NCI-H146 treated with DMSO at 0.1 percent for 48 hours (cell line): ENCODE data around the gene RAD23A.

Experiments used
- DNase-seq: peaks from one replicate; lab custom pipeline; 2025; ENCODE audit not compliant: unreplicated experiment; lab: John Stamatoyannopoulos, UW

RAD23A gene

DNA sequence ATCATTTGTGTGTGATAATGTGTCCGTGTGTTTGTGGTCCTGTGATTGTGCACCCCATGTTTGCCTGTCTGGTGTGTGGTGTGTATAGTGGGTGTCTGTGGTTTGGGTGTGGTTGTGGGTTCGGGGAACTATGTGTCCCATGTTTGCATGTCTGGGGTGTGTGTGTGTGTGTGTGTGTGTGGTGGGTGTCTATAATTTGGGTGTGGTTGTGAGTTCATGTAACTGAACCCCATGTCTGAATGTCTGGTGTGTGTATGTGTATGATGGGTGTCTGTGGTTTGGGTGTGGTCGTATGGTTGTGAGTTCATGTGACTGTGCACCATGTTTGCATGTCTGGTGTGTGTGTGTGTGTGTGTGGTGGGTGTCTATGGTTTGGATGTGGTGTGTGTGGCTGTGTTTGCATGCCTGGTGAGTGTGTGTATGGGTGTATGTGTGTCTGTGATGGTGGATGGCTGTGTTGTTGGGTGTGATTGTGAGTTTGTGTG is 38.5 kb downstream of the RAD23A start:
- no peak for DNase-seq

DNA sequence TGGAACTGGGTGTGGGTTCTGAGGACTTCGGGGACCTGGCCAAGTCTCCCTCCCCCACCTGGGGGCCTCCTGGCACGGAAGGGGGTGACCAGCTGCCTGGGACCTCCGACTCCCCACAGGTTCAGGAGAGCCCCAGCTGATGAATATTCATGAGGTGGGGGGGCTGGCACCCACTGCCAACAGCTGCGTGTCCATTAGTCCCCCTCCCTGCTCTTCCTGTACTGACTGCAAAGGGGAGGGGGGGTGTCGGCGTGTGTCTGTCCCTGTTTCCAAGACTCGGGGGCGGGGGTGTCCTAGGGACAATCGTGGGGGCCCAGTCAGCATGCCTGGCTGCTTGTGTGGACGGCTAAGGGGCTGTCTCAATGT is 39.0 kb downstream of the RAD23A start:
- no peak for DNase-seq

DNA sequence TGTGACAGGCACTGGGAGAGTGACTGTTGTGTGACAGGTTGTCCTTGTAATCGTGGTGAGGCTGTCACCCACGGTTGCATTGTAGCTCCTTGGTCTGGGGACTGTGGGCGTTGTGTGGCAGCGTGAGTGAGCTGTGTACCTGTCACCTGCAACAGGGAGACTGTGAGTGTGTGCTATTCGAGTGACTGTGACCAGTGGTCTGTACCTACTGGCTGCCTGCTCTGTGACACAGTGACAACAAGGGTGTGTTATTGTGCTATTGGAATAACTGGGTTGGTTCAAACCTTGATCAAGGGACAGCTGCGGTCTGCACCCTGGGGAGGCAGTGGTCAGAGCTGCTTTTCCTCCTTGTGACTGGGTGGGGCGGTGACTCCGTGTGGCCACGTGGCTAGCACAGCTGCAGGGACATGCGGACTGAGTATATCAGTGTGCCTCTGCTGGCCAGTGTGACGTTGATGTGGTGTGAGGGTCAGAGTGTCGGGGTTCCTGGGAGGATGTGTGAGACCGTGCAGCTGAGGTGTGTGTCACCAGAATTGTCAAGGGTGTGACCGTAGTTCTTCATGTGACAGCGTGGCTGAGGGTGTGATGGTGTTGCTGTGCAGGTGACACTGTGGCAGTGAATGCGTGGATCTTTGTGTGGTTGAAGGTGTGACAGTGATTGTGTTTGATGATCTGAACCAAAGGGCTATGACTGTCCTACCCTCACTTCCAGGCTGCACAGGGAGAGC is 39.6 kb downstream of the RAD23A start:
- DNase-seq = peak; percentile 59

DNA sequence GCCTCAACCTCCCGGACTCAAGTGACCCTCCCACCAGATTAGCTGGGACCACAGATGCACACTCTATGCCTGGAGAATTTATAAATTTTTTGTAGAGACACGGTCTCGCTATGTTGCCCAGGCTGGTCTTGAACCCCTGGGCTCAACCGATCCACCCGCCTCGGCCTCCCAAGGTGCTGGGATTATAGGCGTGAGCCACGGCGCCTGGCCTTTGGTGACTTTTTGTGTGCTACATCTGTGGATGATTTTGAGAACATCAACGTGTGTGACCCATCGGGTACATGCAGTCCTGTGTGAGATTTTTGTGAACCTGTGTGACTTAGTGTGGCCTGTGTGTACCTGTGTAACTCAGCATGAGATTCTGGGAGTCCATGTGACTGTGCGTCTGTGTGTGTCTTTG is 41.1 kb downstream of the RAD23A start:
- no peak for DNase-seq

DNA sequence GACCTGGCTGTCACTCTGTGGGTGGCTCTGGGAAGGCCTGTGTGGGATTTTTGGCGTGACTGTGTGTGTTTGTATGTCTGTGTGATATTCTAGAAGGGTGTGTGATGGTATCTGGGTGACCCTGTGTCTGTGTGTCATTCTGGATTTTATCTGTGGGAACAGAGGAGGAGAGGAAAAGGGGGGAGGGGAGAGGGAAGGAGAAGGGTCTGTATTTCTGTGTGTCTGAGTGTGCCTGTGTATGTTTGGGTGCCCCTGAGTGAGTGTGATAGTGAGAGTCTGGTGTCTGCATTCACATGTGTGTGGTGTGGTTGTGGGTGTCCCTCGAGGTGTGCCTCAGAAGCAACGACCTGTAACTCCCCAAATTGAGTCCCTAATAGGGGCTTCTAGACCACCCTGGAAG is 41.5 kb downstream of the RAD23A start:
- DNase-seq = no peak

DNA sequence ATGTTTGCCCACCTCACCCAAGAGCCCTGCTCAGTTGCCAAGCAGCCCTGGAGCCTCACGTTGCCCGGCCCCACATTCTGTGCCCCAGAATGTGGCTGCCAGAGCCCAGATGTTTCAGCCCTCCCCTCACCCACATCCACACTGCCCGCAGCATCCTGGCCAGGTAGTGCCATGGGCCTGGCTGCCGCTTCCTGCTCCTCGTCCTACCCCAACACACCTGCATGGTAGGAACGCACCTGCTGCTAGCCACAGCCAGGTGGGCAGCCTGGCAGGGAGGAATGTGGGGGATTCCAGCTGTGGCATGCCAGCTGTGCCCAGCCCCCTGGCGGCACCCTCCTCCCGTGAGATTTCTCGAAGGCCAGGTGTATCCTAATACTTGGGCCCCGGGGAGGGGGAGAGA is 42.1 kb downstream of the RAD23A start:
- DNase-seq = no peak

DNA sequence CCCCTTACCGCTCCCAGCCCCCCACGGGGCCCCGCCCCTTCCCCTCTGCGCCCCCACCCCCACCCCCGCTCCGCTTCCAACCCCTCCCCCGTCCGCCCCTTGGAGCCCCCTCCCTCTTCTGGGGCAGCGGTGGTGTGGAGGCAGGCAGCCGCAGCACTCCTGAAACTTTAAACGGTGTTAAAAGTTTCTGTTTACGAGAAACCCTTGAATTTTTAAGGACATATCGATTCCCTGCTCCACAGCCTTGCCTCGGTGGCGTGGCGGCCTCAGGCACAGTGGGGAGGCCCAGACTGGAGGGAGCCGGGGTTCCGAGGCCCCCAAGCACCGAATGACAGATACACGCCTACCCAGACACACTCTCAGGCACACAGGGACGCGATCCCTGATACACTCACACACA is 44.8 kb downstream of the RAD23A start:
- DNase-seq = no peak

DNA sequence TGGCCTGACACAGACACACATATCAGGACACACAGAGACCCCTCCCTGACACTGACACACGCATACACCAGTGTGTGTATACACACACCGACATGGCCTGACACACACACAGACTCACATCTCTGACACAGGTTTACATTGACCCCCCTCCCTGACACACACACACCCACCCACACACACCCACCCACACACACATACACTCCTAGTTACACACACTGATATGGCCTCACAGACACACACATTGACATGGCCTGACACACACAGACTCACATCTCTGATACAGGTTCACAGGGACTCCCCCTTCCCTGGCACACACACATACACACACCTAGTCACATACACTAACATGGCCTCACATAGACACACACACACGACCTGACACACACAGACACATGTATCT is 45.2 kb downstream of the RAD23A start:
- no peak for DNase-seq

DNA sequence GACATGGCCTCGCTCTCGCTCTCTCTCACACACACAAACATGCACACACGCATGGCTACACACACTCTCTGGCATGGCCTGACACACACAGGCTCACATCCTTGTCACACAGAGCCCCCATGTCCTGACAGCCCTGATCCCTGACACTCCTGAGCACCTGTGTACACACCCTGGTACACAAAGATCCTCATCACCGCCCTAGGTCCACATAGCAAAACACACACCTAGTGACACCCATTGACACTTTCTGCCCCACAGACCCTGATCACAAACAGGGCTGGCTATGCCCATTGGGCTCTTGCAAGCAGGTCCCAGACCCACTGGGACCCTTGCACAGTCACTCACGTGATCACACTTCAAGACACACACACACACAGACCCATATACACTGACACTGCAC is 45.6 kb downstream of the RAD23A start:
- DNase-seq = no peak

DNA sequence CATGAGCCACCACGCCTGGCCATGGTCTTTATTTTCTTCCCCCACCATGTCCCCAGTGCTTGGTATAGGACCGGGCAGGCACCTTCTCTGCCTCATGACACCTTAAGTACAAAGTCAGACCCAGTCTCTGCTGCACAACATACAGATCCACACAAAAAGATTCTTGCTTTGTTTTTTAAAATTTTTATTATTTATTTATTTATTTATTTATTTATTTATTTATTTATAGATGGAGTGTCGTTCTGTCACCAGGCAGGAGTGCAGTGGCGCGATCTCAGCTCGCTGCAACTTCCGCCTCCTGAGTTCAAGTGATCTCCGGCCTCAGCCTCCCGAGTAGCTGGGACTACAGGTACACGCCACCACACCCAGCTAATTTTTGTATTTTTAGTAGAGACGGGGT is 47.1 kb downstream of the RAD23A start:
- DNase-seq = no peak

DNA sequence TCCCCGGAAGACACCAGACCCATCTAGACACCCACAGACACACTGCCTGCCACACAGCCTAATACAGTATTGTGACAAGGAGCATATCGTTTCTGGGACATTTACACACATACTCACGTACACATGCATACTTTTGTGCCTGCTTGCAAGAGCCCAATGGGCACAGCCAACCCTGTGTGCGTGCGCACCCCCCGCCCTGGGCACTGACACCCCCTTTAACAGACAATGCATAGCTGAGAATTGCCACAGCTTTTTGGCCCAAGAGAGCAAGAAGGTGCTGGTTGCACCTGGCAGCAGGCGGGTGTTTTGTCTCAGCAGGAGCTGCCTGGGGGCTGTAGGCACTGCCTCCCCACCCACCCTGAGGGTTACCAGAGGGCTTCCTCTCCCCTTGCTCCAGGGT is 47.9 kb downstream of the RAD23A start:
- no peak for DNase-seq

DNA sequence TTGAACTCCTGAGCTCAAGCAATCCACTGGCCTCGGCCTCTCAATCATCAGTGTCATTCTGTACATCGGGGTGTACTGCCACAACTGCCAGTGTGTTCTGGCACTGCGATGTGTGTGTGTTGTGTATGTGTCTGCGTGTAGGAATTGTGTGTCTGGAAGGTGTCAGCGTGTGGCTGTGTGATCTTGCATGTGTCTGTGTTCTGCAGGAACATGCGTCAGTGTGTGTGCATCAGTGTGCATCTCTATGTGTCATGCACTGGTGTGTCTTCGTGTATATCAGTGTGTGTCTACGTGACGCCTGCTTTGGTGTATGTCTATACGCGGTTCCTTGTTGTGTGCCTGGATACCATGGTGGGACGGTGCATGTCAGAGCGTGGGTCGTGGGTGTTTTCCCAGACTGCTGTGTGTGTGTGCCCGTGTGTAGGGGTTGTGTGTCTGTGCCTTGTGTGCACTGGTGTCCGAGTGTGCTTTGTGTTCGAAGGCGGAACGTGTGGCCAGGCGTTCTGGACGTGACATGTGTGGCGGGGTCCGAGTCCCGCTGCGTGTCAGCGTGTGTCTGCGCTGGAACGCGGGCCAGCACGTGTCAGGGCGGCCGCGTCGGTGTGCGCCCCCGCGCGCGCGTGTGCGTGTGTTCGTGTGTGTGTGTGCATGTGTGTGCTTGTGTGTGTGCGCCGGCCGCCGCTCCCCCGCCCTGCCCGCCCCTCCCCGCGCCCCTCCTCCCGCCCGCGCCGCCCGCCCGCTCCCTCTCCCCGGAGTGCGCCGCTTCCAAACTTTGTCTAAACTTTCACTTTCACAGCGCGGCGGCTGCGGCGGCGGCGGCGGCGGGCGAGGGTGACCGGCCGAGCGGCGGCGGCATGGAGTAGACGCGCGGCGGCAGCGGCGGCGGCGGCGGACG is 49.3 kb downstream of the RAD23A start, which contains the start of gene NFIX:
Gene NFIX (plus strand): TSS at position 775 of the 895 bp plus-strand sequence. CDS start 363 bp downstream, outside the sequence.
- no peak for DNase-seq

DNA sequence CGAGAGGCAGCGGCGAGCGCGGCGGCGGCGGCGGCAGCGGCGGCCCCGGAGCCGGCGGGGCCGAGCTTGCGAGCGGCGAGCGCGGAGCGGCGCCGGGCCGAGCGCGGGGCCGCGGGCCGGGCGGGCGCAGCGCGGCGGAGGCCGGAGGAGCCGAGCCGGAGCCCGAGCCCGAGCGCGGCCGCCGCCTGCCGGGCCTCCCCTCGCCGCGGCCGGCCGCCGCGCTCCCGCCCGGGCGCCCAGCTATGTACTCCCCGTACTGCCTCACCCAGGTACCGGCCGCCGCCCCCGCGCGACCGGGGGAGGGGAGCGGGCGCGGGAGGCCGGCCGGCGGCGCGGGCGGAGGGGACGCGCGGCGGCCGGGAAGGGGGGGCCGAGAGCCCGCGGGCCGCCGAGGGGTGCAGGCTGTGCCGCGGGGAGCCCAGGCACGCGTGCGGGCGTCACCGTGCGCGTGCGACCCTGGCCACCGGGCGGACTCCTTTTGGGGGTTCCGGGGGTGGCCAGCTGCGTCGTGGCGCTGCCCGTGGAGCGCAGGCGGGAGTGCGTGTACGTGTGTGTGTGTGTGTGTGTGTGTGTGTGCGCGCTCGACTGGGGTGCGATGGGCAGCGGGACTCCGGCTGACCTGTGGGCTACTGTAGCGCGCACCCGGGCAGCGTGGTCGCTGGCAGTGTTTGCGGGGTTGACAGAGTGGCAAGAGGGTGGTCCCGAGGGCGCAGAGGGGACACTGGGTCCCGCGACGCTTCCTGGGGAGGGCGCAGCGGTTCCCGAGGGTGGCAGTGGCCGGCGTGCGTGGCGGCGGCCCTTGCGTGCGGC is 50.1 kb downstream of the RAD23A start:
- DNase-seq = no peak

DNA sequence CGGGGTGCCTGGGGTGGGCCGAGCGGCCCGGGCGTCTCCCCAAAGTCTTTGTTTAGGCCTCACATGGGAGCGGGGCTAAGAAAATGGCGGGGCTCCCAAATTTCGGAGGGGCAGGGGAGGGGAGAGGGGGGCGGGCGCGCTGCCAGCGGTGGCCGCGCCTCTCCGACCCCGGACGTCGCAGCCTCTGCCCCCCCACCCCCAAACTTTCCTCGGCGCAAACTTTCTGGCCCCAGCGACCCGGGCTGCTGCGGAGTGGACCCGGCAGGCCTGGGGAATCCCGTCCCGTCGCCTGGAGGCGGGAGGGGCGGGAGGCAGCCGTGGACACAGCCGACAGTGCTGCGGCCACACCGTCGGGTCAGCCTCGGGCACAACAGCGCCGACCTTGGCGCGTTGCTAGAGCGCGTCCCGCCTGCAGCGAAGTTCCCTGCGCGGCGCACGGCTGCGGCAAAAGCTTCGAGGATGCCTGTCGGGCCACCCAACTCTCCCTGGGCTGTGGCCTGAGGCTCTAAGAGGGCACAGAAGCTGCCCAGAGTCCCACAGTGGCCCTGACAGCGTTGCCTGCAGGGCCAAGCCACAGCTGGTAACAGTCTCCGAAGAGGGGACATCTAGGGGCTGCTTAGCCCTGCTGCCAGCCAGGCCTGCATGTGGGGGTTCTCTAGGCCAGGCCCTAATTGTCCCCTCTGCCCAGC is 50.9 kb downstream of the RAD23A start:
- DNase-seq = no peak

DNA sequence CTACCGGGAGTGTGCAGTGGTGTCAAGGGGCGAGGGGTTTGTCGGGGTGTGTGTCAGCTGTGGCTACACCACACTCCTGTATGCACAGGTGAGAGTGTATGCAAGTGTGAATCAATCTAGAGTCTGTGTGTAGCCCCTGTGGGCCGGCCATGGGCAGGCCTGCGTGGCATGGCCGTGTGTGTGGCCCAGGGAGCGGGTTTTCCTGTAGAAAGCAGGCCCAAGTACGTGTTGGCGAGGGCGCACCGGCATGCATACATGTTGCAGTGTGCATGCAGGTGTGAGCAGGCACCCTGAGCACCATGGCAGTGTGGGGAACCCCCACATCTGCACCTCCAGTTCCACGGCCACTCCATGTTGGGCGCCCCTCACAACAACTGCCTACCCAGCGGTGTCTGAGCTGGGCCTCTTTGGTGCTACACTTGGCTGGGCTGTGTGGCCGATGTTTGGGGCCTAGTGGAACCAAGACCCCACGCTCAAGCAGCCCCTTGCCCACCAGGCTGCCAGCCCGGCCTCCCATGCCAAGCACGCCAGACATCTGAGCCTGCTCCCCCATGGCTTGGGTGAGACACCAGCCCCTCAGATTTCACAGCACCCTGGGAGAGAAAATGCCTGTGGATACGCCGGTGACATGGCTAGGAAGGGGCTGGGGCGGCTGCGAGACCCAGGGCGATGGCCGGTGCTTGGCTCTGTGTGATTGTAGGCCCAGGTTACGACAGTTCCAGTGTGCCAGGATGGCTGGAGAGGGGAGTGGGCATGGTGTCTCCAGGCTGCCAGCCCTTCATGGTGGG is 51.7 kb downstream of the RAD23A start:
- DNase-seq = no peak

DNA sequence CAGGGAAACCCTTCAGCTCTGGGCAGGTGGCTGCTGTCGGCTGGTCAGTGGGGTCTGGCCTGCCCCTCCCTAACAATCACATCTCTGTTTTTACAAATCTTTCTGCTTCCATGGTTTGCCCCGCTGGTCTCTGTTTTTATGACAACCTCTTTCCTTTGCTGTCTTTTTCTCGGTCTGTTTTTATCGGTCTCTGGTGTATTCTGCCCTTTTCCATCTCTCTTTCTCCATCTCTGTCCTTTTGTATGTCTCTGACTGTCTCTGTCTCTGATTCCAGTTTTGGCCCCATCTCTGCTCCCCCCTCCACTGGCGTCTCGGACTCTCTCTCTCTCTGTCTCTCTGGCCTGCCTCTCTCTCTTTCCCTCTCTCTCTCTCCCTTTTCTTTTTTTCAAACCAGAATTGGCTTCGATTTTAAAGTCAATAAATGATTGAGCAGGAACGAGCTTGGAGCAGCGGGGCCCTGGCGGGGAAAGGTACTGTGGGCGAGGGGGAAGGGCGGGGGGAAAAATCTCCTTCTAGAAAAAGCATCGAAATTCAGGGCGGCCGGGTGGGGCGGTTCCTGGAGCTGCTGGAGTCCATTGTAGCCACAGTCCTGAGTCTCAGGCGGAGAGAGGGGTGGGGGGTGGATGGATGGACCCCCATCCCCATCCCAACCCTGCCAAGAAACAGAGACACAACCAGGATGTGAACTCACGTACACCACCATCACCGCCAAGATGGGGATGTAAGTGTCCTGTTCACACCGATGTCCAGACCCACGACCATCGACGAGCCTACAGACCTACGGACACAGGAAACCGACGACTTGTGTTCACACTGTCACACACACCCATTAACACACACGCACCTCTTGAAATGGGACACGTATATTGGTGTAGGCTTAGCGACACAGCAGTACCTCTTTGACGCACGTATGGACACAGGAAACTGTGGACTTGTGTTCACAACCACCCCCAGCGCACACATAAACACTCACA is 52.6 kb downstream of the RAD23A start:
- no peak for DNase-seq

DNA sequence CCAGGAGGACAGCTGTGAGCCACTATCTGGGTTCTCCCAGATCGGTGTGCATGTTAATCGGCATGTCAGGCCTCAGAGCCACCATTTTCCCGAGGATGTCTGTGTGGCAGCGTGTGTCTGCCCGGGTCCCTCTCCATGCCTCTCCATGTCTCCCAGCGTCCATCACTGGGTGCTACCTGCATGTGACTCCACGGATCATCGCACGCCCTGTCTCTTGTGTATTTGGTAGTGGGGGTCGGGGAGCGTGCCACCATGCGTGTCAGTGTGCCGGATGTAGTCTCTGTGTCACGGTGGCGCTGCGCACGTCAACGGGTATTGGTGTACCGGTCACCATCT is 55.5 kb downstream of the RAD23A start:
- no peak for DNase-seq

DNA sequence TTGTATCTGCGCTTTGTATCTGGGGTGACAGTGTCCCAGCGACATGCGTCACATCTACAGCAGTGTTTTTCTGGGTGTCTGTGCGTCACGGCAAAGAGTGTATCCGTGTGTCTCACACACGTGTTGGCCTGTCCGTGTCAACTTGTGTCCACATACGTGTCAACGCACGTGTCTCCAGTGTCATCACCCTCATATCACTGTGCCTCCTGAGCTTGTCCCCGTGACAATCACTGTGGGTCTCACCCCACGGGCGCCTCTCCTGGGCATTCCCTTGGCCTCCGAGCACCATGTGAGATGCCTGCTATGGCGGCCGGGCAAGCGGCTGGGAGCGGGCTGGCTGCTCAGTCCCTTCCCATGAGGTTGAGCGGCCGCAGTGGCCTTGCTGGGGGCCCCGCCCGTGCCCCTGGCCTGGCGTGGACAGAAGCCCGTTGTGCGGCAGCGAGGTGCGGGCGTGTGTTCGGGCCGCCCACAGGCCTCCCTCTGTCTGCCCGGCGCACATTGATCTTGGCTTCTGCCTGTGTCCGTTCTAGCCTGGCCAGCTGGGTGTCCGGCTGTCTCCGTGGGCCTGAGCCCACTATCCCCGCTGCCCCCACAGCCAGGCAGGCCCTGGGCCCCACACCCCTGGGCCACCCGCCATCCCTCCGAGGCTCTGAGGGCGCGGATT is 56.0 kb downstream of the RAD23A start:
- no peak for DNase-seq
